KG1 (cell line): ENCODE data around the gene CDH10.

Source experiments
- DNase-seq: peaks from one replicate; lab custom pipeline; 2025; lab: John Stamatoyannopoulos, UW

CDH10 gene

DNA sequence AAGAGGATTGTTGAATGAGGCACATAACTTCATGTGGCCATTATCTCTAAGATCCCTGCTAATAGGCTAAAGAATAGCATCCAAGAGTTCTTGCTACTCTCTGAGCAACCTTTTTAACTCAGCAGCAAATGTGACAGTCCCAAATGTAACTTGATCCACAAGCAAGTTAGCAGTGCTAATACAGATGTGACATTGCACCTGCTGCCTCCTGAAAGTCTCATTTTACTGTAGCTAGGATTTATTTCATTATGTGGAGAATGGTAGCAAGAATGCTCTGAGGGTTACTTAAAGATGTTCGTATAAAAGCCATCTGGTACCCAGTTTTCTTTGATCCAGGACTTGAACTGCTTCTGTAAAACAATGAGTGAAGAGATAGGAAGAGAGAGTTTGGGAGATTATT, 45.8 kb downstream of the CDH10 start:
- no peak for DNase-seq

DNA sequence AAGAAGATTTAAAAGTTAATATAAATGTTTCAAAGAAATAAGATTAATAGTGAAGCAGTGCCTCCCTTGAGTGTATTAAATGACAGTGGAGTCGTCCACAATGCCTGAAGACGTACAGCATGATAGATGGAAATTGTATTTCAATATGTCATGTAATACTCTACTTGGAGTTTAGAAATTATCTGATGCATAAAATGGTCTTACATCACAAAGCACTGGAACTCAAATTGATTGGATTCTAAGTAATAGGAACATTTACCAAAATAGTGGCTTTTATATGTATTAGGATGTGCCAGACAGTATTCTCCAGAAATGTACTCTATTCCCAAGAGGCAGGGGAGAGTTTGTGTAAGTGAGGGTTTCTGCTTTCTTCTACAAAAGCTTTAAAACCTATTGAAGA, 49.4 kb downstream of the CDH10 start:
- no peak for DNase-seq

DNA sequence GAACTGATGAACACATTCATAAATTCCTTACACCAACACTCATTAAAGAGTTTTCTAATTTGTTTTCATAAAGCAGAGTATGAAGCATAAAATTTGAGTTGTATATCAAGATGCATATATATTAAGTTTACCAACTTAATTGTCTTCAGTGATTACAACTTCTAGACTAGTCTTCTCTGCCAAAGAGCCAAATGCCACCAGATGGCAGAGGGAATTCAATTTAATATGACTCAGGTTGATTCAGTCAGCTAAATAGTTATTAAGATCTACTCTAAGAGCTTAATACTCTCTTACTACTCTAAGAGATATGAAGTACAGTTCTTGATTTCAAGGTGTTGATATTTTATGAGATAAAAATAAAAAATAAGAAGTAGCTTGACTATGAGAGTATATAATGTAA, 53.4 kb downstream of the CDH10 start:
- DNase-seq = no peak

DNA sequence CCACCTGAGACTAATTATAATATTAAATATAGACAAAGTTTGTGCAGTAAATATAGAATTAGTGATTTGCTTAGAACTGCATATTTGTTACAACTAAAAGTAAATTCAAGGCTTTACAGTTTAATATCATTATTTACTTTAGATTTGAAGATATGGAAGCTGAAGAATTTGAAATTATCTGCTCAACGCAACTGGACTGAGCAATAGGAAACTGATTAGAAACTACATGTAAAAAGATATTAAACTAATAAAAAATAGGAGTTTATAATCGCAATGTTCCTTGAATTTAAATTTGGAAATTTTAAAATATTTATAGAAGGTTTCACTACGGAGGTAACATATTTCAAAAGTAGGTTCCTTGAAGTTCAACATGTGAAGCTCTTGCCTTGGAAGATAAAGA, 55.2 kb downstream of the CDH10 start:
- DNase-seq = no peak

DNA sequence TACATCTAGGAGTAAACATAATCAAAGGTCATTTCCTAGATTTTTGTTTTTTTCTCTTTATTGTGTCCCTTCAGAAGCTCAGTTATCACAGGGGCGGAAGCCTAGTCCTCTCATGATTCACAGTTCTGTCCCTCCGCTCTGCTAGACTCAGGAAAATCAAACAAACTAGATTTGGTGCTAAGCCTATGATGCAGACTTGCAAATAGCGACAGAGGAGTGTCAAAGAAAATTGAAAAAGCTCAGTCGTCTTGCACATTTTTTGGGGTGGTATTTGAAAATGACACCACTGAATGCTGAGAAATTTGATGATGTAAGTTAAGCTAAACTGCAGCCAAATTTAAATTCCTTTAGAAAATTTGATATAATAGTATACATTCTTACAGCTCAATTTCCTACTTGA, 59.0 kb downstream of the CDH10 start:
- DNase-seq = no peak

DNA sequence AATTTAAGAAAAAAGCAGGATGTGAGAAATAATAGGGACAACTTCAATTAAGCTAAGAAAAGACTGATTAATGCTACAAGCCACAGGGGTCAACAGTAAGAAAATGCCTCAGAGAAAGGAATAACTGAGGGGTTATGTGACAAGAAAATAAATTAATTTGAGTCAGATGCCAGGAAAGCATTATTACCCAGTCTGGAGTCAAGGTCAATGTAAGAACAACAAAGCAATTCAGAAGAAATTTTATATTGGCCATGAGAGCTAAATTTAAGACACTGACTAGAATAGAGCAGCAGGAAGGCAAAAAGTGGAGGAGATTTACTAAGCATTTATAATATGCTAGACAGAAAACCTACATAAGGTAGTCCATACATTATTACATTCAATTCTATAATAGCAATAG, 73.5 kb downstream of the CDH10 start:
- no peak for DNase-seq

DNA sequence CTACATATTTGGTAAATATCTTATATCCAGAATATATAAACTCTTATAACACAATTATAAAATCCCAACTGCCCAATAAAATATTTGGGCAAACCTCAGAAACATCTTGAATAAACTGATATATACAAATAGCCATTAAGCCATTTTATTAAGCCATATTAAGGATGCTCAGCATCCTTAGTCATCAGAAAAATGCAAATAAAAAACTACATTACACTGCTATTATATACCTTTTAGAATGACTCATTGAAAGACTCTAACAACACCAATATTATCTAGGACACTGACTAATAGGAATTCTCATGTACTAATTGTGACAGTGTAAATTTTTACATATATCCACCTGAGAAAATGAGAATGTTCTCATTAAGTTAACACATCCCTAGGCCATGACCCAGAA, 77.8 kb downstream of the CDH10 start:
- no peak for DNase-seq

DNA sequence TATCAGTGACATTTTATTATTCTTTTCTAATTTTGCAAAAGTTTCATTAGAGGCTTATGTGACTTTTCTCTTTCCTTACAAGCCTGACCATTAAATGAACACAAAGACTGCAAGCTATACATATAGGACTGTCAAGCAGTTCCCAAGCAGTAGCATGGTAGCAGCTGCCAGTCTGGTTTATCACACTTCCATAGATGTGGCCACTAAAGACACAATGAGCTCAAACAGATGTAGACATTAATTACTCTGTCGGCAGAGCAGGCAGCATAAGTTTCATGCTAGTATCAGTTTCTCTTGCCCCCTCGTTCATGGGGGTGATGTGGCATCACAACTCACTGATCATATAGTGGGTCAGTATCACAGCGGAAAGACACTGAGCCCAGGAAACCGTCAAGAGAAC, 89.5 kb downstream of the CDH10 start:
- no peak for DNase-seq

DNA sequence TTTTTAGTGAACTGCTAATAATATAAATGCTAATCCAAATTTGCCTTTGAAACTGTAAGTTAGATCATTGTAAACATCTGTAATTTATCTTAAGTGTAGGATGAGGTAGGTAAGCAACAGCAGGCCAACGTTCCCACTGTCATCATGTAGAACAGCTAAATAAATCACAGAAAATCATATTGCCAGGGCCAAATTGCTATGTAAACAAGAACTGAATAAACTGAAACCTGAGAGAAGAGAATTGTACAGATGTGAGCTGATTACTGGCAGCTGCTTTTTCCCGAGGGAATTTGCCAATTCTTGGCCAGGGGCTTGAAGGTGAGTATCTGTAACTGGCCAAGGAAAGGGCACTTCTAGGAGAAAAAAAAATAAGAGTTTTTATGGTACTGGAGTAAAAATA, 97.6 kb downstream of the CDH10 start:
- no peak for DNase-seq

DNA sequence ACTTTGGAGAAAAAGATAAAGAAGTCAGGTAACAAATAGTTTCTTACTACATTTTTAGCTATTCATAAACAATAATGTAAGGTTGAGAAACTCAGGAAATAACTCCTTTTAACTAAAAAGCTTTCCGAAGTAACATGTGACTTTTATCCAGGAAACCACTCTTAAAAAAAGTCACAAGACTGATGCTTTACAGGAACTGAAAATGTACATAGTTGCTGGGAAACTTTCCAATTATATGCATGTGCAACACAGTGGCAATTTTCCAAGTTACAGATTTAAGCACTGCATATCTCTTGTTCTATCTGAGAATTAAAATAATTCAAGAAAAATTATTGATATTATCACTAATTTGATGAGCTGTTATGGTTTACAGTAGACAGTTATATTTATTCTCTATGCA, 105.2 kb downstream of the CDH10 start:
- no peak for DNase-seq

DNA sequence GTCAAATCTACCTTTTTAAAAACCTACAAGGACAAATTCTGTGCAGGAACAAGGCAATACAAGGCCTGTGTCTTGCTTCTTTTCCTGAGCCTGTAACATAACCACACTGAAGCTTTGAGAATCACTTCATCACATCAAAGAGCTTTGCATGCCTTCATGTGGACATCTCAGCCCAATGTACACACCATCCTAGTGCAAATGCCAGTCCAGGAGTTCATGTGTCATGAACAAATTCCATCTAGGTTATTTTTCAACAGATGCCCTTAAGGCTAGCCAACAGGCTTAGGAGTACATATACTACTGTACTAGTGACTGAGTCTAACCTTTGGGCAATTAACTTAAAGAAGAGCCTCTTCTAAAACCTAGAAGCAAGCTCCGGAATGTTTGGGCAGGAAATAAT, 106.4 kb downstream of the CDH10 start:
- DNase-seq = no peak

DNA sequence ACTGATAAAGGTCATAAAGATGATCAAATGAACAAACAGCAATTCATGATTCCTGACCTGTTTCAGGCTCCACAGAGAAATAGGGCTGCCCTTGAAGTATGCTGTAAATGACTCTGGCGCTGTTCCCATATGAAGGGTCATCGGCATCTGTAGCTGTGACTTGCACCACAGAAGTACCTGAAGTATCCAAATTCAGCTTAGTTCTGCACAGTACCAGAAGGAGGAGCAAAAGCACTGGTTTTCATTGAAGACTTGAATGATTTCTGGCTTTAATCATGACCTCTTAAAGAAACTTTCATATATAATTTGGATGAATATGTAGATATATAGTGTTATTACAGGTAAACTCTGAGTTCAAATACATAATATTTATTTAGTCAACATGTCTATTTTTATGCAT, 109.1 kb downstream of the CDH10 start:
- no peak for DNase-seq

DNA sequence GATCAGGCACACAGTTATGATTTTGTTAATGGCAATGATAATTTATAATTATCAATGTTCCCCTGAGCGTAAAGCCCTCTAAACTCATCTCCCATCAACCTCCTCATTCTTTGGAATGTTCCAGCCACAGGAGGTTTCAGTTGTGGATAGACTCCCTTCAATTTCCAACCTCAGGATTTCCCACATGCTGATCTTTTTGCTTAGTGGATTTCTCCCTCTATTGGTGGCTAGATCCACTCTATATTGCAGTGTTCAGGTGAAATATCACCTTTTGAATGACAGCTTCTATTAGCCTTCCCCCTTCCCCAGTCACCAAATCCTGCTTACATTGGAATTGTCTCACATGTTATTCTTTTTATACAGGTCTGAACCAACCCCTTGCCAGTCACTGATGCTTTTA, 113.9 kb downstream of the CDH10 start:
- DNase-seq = no peak

DNA sequence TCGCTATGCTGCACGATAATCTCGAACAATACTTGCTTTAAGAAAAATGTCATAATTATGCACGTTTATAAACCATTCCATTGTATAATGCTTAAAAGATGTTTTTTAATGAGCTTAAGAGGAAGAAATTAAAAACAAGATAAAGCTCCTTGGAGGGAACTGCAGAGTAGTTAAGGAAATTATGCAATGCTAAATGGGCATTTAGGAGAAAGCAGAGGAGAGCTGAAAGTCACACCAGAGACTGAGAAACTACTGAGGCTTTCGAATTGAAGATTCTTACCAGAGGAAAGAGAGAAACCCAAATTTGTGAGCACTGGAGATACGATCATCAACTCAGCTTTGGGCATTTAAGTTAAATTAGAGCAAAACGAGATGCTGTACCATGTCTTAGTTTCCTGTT, 119.4 kb downstream of the CDH10 start:
- DNase-seq = no peak

DNA sequence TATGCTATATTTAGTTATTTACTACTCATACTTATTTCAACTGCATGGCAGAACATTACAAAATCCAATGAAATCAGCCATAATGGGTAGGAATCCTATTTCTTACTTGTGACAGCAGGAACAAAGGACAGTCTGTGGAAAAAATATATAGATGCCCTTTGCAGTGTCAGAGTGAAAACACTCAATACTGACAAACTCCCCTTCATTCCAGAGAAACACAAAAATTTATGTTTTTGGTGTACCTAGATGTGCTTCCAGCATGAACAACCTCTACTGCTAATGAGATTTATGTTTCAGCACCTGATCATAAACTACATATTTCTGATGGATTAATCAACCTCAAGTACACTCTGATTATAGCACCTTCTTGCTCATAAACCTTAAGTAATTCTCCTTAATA, 132.4 kb downstream of the CDH10 start:
- DNase-seq = no peak

DNA sequence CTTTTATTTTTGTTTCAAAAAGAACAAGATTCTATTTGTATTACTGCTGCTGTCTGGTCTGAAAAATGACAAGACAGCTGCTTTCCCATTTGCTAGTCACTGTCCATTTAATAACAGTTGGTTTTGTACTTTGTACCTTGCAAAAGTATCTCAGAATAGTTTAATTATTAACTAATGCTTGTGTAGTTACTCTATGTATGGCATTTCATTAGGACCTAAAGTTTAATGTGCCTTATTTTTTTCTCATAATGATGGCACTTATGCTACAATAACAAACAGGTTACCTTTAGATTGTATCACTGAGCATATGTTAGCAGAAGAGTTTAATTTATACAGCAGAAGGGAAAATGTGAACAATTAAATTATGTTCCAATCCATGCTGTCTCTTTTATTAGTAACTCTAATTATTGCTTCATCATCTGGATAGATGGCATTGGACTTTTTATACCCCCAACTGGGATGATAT, 134.2 kb downstream of the CDH10 start:
- no peak for DNase-seq

DNA sequence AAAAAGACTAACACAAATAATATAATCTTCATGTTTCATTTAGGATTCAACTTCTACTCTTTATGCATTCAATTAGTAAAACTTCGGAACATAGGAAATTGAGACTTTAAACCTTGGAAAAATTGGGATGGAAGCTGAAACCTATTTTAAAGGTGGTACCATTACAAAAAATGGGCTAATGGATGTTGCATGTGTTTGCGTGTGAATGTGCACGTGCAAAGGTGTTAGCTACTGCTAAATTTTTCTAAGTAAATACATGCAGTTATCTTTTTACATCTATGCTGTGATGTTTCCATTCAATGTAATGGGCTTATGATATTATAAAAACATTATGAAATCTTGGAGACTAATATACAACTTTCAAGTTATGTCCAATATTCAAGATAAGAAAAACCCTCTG, 134.8 kb downstream of the CDH10 start:
- DNase-seq = no peak

DNA sequence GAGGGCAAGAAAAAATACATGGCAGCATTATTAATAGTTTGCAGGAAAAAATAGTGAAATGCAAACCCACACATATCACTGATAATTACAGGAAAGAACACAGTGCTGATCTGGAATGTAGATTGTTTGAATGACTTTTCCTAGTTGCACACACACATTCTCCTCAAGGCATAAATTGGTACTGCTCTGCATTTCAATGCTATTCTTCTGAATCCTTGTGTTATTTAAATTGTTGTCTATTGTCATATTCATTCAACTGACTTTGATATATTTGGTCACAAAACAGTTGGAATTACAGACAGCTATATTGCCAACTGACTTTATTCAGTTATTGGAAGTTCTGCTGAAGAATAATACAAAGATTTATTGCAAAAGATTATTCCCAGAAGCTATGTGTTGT, 139.5 kb downstream of the CDH10 start:
- no peak for DNase-seq

DNA sequence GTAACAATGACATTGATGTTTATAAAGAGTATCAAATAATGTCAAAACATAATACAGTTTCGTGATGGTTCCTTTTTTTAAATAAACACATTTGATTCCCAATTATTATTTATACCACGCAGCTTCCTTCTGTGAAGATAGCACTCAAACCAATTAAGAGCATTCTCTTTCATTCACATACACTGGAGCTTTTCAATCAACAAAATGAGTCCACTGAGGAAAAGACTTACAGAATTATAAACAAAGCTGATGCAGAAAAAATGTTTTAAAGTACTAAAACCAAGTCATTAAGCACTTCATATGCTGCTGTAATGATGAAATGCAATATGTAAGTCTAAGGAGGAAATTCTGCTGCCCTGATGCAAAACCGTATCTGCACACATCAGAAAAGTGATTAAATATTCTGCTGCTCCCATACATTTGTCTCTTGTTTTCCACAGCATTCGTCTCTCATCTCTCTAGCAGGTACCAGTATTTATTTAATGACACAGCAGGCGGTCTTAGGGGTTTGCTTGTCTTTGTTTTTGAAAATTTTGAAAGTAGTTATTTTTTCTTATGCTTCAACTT, 147.1 kb downstream of the CDH10 start:
- no peak for DNase-seq

DNA sequence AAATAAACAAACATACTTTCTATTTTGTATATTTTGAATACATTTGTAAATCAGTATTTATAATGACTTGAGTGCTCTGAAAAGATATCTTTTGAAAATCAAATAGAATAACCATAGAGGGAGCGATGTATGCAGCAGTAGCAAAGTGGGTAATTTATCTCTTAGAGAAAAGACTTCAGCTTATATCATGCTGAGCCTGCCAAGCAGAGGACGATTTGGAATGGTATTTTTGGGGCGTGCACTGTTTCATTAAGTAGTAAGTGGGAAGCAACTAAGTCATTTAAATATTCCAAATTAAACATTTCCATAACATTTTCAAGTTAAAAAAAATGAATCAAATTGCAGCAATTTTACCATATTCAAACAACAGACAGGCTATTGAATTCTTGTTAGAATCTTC, 147.6 kb downstream of the CDH10 start:
- no peak for DNase-seq

DNA sequence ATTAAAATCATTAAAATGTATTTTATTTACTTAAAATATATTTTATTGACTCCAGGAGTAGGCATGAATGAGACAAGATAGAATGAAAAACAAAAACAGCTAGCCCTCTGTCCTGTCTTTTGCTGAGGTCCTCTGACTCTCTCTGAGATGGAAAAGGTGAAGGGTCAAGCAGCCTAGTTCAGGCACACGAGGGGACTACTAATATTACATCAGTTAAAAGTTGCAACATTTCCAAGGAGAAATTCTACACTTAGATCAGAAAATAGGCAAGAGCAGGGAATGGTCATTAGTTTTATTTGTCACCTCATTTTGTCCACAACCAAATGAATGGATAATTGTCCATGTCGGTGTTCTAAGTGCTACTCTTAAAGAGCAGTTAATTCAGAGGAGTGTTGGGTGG, 148.5 kb downstream of the CDH10 start:
- DNase-seq = no peak

DNA sequence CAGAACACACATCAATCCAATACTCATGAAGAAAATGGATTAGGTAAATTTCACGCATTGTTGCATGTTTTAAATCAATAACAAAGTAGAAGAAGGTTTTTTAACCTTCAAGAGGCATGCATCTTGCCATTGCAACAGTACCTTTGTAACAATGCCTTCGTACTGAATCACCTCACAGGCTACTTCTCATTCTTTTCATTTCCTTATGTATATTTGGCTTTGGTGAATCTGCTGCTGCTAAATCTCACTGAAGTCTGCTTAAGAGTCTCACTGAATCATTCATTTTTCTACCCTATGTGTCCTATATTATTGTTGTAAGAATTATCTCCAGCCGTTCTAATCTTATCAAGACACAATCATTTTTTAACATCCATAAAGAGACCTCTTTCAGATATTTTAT, 152.5 kb downstream of the CDH10 start:
- no peak for DNase-seq

DNA sequence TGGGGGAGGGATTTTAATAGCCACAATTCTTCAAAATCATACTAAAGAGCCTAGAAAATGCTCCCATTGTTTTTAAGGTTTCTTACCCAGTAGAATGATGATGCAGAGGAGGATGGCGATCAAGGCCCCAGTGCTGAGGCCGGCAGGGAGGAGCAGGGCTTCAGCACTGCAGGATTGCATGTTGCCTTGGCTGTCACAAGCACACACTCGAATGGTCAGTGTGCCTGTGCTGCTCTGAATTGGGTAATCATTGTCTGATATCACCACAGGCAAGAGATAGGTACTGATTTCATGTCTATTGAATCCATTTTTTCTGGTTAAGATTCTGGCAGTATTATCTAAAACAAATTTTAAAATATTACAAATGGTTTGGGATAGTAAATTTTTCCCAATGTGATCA, 153.3 kb downstream of the CDH10 start:
- DNase-seq = no peak

DNA sequence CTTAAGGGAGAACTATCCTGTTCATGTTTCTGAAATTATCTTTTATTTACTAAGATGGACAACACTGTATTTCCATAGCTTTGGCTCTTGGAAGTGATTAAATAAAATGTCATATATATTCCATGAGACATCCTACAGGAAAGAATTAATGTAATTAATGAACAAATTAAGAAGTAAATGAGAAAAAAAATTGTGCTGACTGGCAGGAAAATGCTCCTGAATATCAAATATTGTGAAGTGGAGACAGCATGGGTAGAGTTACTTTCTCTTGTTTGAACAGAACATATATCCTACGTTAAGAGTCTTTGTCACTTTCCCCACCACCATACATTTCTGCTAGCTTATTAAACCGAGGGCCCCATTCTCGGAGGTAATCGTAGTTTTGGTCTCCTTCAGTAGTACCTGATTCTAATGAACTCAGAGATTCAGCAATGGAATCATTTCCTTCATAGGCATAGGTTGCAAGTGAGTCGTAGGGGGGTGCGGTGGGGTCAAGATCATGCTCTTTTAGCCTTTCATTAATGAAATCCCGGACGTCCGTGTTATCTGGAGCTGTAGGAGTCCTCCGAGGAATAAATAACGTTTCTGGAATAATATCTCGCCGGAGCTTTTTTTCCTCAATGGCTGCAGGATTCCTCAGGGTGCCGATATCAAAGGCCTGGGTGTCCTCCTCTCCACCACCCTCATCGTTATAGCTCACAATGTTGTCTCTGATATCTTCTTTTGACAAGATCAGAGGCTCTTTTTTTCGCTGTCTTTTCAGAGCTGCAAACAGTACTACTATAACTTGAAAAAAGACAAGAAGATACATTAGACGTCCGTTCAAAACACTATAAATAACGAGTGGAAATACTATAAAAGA, 157.2 kb downstream of the CDH10 start:
- DNase-seq = no peak
